ENCODE measurements around the gene SLC38A9. TPM values are rescaled to one million over a fixed set of nuclear protein-coding genes. Genes with fewer than 3 reads are reported as not detected.

The SLC38A9 gene
- total and polyA plus RNA-seq, 2 of the 8 experiments (the other 6 are each of a cell fraction or from before 2014, with no cell fraction given), result 29.2 to 43.7 TPM

GRCh38 chr5:55720188-55720703 is 8.1 kb upstream of the SLC38A9 start (continued):
- no peak for TF ChIP-seq CHD7 (IDR thresholded peaks at IDR 0.05; ENCODE audit: insufficient replicate concordance, low read length)
- TF ChIP-seq E2F6 (IDR thresholded peaks at IDR 0.05), result no peak
- no peak for TF ChIP-seq EP300 (IDR thresholded peaks at IDR 0.05; ENCODE audit: borderline replicate concordance in 1 of 2, low read depth in 2 of 2, low read length in 2 of 2)
- no peak for TF ChIP-seq YY1 (IDR thresholded peaks at IDR 0.05; ENCODE audit: low read depth, low read length)
- TF ChIP-seq SAP30 (IDR thresholded peaks at IDR 0.05; ENCODE audit: insufficient read depth, insufficient replicate concordance, low read length), result no peak
- TF ChIP-seq CBX5 (IDR thresholded peaks at IDR 0.05; ENCODE audit: low read depth, low read length), result no peak
- TF ChIP-seq BCL11A (IDR thresholded peaks at IDR 0.05; ENCODE audit: low read depth in 2 of 2, low read length in 2 of 2), result no peak
- TF ChIP-seq POU5F1 (IDR thresholded peaks at IDR 0.05; ENCODE audit: low read depth, low read length), result no peak
- TF ChIP-seq SP4 (IDR thresholded peaks at IDR 0.05; ENCODE audit: low read length), result no peak

Measured in H1 (cell line).